Measurements from ENCODE around the gene SLC35A5.

- TF ChIP-seq CTCF (conservative IDR thresholded peaks at IDR 0.05 in 1 of 2, IDR thresholded peaks at IDR 0.05 in 1 of 2; ENCODE audit: extremely low read depth in 1 of 2, insufficient read depth in 1 of 2, low read depth in 1 of 2, low read length in 2 of 2) = no peak
- TF ChIP-seq EZH2 (IDR thresholded peaks at IDR 0.05; ENCODE audit: borderline replicate concordance, low read length) = no peak
Observed at GRCh38 chr3:112557976-112558375, 3.9 kb upstream of the SLC35A5 start.
